SK-N-MC (cell line): ENCODE data around the gene LIN52.

Experiments used
- DNase-seq: peaks from one replicate; pipeline ENCODE4 v3.0.0-alpha.2; 2011; ENCODE audit warnings: low read depth, low spot score
- H3K27ac ChIP-seq: fragments of 200-600 bp; sonication (generic); 2 replicates; pipeline ENCODE4 v1.5.1; 2016; ENCODE audit warnings: mixed run types
- H3K36me3 ChIP-seq: fragments of 200-600 bp; sonication (generic); 2 replicates; pipeline ENCODE4 v1.6.1; 2017; ENCODE audit warnings: antibody characterized with exemption, low read length, mixed read lengths; ENCODE audit not compliant: insufficient read depth
- H3K4me3 ChIP-seq: fragments of 200-600 bp; sonication (generic); 2 replicates; pipeline ENCODE4 v1.5.1; 2016
- H3K9ac ChIP-seq: fragments of 200-600 bp; sonication (generic); 2 replicates; pipeline ENCODE4 v1.8.0; 2017; ENCODE audit warnings: mixed run types, mixed read lengths; ENCODE audit not compliant: insufficient read length
- H3K9me3 ChIP-seq: fragments of 200-600 bp; sonication (generic); 2 replicates; pipeline ENCODE4 v1.6.1; 2017; ENCODE audit warnings: low read depth, mild to moderate bottlenecking, antibody characterized with exemption, low read length, moderate library complexity, mixed read lengths
- EZH2 ChIP-seq: fragments of 200-600 bp; sonication (generic); IDR thresholded peaks from one replicate; pipeline ENCODE4 v1.6.1; 2017; ENCODE audit warnings: antibody characterized with exemption
- FOXP2 ChIP-seq: optimal IDR thresholded peaks from 2 replicates; pipeline ENCODE3; 2011; ENCODE audit warnings: mild to moderate bottlenecking, moderate library complexity; ENCODE audit not compliant: insufficient read depth; ENCODE audit errors: extremely low read length, control extremely low read depth
- POLR2AphosphoS5 ChIP-seq: IDR thresholded peaks from 2 replicates; pipeline ENCODE4 v1.6.1; 2012; ENCODE audit warnings: mild to moderate bottlenecking, low read depth, low read length, borderline replicate concordance

LIN52 gene

DNA sequence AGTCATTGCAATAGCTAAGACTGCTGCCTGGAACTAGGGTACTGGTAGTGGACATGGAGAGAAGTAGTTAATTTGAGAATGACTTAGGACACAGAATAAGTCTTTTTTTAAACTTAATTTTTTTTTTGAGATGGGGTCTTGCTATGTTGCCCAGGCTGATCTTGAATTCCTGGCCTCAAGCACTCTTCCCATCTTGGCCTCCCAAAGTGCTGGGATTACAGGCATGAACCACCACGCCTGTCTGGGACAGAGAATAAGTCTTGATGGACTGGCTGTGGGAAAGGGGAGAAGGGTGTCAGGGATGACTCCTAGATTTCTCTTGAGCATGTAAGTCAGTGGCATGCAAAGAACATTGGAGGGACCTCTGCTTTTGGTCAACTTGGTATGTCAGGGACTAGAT lies 42.9 kb downstream of the LIN52 start:
- H3K4me3 ChIP-seq: no peak overlapping the region
- no peaks in the 10 kb centered on the region for H3K36me3 ChIP-seq
- H3K27ac ChIP-seq: no peak overlapping the region
- H3K9ac ChIP-seq: no peak overlapping the region
- H3K9me3 ChIP-seq: no peaks in the 10 kb centered on the region
- no peak for DNase-seq
- TF ChIP-seq EZH2 (no peak), FOXP2 (no peak), POLR2AphosphoS5 (no peak)

DNA sequence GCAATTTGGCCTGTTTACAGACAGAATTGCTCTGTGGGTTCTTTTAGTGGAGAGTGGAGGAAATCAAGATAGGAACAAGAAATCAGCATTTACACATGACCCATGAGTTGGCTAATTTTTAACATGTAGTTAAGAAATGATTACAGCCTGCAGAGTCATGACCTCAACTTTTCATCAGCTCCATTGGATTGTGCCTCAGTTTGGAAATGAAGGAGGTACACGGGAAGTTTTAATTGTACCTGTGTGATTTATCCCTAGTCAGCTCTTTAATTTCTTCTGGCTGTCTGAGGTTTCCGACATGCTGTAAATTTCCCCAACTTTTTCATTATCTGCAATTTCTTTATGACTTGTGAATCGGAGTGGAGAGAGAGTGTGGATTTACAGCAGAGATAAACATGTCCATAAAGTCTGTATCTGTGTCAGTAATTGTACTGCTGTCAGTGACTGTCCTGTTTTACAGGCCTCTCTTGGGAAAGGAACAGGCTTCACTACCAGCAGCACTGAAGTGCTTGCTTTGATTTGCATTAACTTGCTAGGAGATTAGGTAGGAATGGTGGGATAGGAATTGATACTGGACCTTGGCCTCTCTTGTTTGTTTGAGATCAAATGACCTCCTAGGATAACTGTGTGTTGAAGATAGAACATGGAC lies 49.2 kb downstream of the LIN52 start:
- H3K4me3 ChIP-seq: no peak overlapping the region
- H3K9ac ChIP-seq: no peak overlapping the region
- DNase-seq: no peak
- no peak overlapping the region for H3K27ac ChIP-seq
- TF ChIP-seq EZH2: no peak
- no peak for TF ChIP-seq POLR2AphosphoS5
- TF ChIP-seq FOXP2: no peak
- H3K36me3 ChIP-seq: no peaks in the 10 kb centered on the region
- H3K9me3 ChIP-seq: no peaks in the 10 kb centered on the region

DNA sequence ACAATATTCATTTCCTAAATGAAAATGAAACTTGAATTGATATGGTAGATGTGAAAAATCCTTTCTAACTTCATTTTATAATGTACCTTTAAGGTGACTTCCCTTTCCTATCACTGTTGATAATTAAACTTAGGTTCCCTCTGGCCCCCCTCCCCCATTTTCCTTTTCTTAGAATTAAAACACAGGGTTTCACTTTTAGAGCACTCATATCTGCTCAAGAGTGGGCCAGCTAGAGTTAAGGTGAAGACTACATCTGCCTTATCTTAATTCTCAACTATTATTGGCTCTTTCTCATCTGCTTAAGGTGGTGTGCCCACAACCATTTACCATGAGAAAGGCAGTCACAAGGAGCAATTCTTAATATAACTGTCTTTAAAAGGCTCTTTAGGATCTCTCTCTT lies 49.7 kb downstream of the LIN52 start:
- no peak for TF ChIP-seq FOXP2
- no peak for TF ChIP-seq EZH2
- no peak for TF ChIP-seq POLR2AphosphoS5
- no peak overlapping the region for H3K9ac ChIP-seq
- H3K36me3 ChIP-seq: no peaks in the 10 kb centered on the region
- no peak overlapping the region for H3K27ac ChIP-seq
- H3K4me3 ChIP-seq: no peak overlapping the region
- no peak for DNase-seq
- H3K9me3 ChIP-seq: no peaks in the 10 kb centered on the region

DNA sequence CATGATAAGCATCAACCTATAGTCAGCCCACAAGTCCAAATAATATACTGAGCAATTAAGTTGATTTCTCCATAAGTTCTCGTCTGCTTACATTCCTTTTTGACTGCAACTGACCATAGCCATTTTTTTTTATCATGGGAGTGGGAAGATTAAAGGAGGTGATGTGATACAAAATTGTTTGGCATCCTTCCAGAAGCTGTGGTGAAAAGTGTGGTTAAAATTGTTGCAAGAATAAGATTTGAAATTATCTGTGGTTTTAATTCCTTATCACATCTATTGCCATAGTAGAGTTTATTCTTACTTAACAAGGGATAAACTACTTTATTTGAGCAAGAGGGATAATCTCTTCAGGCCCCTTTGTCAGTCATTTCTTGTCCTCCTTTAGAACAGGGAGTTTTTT lies 50.7 kb downstream of the LIN52 start:
- no peak for TF ChIP-seq FOXP2
- TF ChIP-seq POLR2AphosphoS5: no peak
- TF ChIP-seq EZH2: no peak
- no peak overlapping the region for H3K27ac ChIP-seq
- H3K9me3 ChIP-seq: no peaks in the 10 kb centered on the region
- H3K4me3 ChIP-seq: no peak overlapping the region
- H3K9ac ChIP-seq: no peak overlapping the region
- no peak for DNase-seq
- H3K36me3 ChIP-seq: no peaks in the 10 kb centered on the region

DNA sequence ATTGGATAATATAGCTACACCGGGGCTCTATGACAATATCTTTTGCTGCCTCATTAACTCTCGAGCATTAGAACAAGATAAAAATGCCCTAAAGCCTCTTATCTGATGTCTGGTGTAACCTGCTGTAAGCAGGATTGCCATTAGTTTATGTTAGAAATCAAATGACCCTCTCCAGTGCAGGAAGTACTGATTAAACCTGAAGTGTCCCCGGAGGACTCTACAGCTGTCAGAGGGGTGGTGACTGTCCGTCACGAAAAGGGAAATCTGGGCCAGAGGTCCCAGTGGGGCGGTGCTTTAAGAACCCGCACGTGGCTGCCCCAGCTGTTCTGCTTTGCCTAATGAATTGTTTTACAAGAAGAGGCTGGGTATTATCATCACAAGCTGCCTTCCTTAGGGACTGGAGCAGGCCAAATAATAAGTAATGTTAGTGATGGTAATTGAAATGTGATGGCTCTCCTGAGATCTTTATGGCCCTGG lies 55.7 kb downstream of the LIN52 start:
- TF ChIP-seq EZH2: no peak
- TF ChIP-seq FOXP2: no peak
- TF ChIP-seq POLR2AphosphoS5: peak; percentile 36; the same call in 1 of the 2 replicates
- Histone ChIP-seq H3K27ac (no peak overlapping the region), H3K9me3 (no peaks in the 10 kb centered on the region), H3K9ac (no peak overlapping the region), H3K36me3 (no peaks in the 10 kb centered on the region), H3K4me3 (no peak overlapping the region)
- no peak for DNase-seq

DNA sequence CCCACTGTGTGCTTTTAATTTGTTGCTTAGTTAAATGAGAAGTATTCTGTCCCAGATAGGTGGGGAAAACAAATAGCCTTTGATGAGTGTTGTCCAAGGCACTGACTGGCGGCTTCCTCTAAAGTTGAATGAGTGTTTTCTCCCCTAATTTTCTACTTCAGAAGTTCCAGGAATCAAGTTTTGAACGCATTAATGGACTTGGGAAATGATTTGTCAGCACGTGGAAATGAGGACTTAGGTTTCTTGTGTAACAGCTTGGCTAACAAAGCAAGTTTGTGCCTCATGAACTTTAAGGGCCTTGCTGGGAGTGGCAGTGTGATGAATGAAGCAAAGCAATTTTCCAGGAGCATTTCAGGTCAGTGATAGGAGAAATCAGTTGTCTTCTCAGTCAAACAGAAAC lies 56.9 kb downstream of the LIN52 start:
- TF ChIP-seq POLR2AphosphoS5 (no peak), FOXP2 (no peak), EZH2 (no peak)
- DNase-seq: no peak
- Histone ChIP-seq H3K9ac (no peak overlapping the region), H3K4me3 (no peak overlapping the region), H3K27ac (no peak overlapping the region), H3K36me3 (no peaks in the 10 kb centered on the region), H3K9me3 (no peaks in the 10 kb centered on the region)

DNA sequence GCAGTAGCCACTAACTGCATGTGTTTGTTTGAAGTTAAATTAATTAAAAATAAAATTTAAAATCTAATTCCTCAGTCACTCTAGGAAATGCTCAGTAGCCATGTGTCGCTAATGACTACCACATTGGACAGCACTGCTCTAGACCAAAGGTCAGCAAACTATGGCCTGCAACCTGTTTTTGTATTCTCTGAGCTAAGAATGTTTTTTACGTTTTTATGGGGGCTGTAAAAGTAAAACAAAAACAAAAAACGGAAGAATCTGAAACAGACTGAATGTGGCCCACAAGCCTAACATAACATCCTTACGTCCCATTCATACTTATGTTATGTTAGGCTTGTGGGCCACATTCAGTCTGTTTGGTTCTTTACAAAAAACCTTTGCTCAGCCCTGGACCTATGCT lies 57.8 kb downstream of the LIN52 start:
- Histone ChIP-seq H3K4me3 (no peak overlapping the region), H3K9me3 (no peaks in the 10 kb centered on the region), H3K9ac (no peak overlapping the region), H3K36me3 (no peaks in the 10 kb centered on the region), H3K27ac (no peak overlapping the region)
- no peak for TF ChIP-seq POLR2AphosphoS5
- no peak for TF ChIP-seq EZH2
- TF ChIP-seq FOXP2: no peak
- DNase-seq: no peak

DNA sequence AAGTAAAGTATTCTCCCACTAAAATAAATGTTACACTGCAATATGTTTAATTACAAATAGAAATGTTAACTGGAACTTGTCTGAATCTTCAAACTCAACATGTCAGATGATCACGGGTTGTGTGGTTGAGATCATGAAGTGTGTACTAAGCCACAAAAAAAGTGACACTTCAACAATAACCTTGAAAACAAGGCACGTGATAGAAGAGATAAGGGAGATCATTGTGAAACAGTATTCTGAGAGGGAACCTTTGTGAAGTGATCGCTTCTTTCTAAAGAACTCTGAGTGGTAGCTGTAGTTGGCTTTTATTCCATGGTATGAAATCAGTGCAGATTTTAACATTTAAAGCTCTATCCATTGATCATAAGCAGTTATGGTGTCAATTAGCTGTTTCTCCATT lies 60.0 kb downstream of the LIN52 start:
- no peaks in the 10 kb centered on the region for H3K36me3 ChIP-seq
- no peaks in the 10 kb centered on the region for H3K9me3 ChIP-seq
- TF ChIP-seq POLR2AphosphoS5: no peak
- TF ChIP-seq FOXP2: no peak
- TF ChIP-seq EZH2: no peak
- H3K9ac ChIP-seq: no peak overlapping the region
- H3K4me3 ChIP-seq: no peak overlapping the region
- no peak for DNase-seq
- no peak overlapping the region for H3K27ac ChIP-seq

DNA sequence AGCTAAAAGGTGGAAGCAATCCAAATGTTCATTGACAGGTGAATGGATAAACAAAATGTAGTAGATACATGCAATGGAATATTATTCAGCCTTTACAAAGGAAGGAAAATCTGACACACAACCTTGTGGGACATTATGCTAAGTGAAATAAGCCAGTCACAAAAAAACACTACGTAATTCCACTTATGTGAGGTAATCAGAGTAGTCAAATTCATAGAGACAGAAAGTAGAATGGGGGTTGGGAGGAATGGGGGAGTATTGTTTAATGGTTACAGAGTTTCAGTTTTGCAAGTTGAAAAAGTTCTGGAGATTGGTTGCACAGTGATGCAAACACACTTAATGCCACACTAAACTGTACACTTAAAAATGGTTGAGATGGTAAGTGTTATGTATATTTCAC lies 62.8 kb downstream of the LIN52 start:
- Histone ChIP-seq H3K9ac (no peak overlapping the region), H3K9me3 (no peaks in the 10 kb centered on the region), H3K36me3 (no peaks in the 10 kb centered on the region), H3K4me3 (no peak overlapping the region), H3K27ac (no peak overlapping the region)
- no peak for DNase-seq
- TF ChIP-seq FOXP2: no peak

DNA sequence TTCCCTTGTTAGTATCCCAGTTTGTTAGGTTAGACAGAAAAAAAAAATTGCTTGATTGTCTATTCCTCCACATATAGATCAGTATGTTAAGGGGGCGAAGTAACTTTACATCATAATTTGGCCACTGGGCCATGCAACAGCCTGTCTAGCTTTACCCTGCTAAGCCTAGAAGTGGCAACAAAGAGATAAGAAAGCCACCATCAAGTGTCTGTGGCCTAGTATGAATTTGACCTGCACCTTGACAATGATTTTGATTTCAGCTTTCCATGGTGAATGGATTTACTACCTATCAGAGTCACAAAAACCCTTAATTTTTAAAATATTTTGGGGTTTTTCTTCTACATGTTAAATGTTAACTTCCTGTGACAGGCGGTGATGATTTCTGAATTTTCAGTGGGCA lies 63.9 kb downstream of the LIN52 start:
- no peaks in the 10 kb centered on the region for H3K36me3 ChIP-seq
- H3K4me3 ChIP-seq: no peak overlapping the region
- no peak overlapping the region for H3K27ac ChIP-seq
- DNase-seq: no peak
- no peaks in the 10 kb centered on the region for H3K9me3 ChIP-seq
- no peak overlapping the region for H3K9ac ChIP-seq
- TF ChIP-seq POLR2AphosphoS5: no peak
- TF ChIP-seq FOXP2: no peak
- no peak for TF ChIP-seq EZH2
